Adrenal gland (tissue), 12 donors: ENCODE measurements around the gene FMO1. TPM values are rescaled to one million over a fixed set of nuclear protein-coding genes. Genes with fewer than 3 reads are reported as not detected.

Experiments
- DNase-seq, 7 donors: peaks; one replicate each; pipeline ENCODE4 v3.0.0-alpha.2; 2019 to 2020
- H3K27ac ChIP-seq, 5 donors: fragments of 200-600 bp; sonication (generic) in 4 of 5; 1 replicate in 3 of 5; 2 replicates in 2 of 5; pipeline versions ENCODE4 v1.5.1 to v1.8.0; 2016 to 2020; ENCODE audit warnings: mild to moderate bottlenecking in 1 of 5
- H3K27me3 ChIP-seq: fragments of 200-600 bp; 2 replicates; pipeline ENCODE4 v1.8.0; 2021
- H3K36me3 ChIP-seq, 2 donors: fragments of 200-600 bp; replicated peaks in 1 of 2; 1 replicate in 1 of 2; 2 replicates in 1 of 2; pipeline versions ENCODE4 v1.5.1 to v1.8.0; 2018 to 2022
- H3K4me1 ChIP-seq, 2 donors: fragments of 200-600 bp; replicated peaks in 1 of 2; 1 replicate in 1 of 2; 2 replicates in 1 of 2; pipeline versions ENCODE4 v1.5.1 to v1.8.0; 2018 to 2021
- H3K4me3 ChIP-seq, 4 donors: fragments of 200-600 bp; sonication (generic) in 3 of 4; one replicate each; pipeline ENCODE4 v1.5.1; 2016 to 2018
- H3K9me3 ChIP-seq, 3 donors: fragments of 200-600 bp; sonication (generic) in 1 of 3; replicated peaks in 1 of 3; 1 replicate in 2 of 3; 2 replicates in 1 of 3; pipeline versions ENCODE4 v1.5.1 to v1.8.0; 2016 to 2021
- POLR2A ChIP-seq, 2 donors: fragments of 450-650 bp; IDR thresholded peaks; one replicate each; pipeline ENCODE4 v1.6.1; 2017; ENCODE audit warnings: antibody characterized with exemption in 2 of 2, mild to moderate bottlenecking in 2 of 2, moderate library complexity in 1 of 2
- WGBS, 4 donors: extraction: QIAGEN DNeasy Blood & Tissue Kit in 2 of 4; methylation state at CpG; one replicate each; pipeline versions ENCODE4 v1.1.5 to v1.1.7; 2013 to 2017; 5-methylcytosine and 5-hydroxymethylcytosine counted together
- intact Hi-C, 2 donors: fragments of 100-400 bp; cut with DNase I; formaldehyde crosslinking; loops; one replicate each; pipeline versions ENCODE4 v1.14.1 to v1.15.0; 2022 to 2023
- polyA plus RNA-seq, 3 donors: library from polyadenylated mRNA; stranded (reverse); fragments of 200-250 nt in 2 of 3; fragments of 350-450 nt in 1 of 3; fragmentation: Illumina TruSeq in 1 of 3; extraction: RNeasy Lipid Tissue Mini Kit (QIAGEN cat#74804) in 1 of 3; gene quantifications; one replicate each; pipeline ENCODE4 v1.2.3, GENCODE V29; 2013 to 2014
- total RNA-seq, 9 donors: library from RNA; depleted of rRNA in 4 of 9; stranded (reverse); fragments of >200 nt in 4 of 9; fragments of 120-200 nt in 1 of 9; fragmentation: NEBNext Ultra II Directional in 1 of 9; extraction: Animal tissue kit (Norgen Biotek cat#: 25700) in 1 of 9; gene quantifications; one replicate each; pipeline versions ENCODE4 v1.1.0 to v1.2.4, GENCODE V29; 2013 to 2023
- TF ChIP-seq, protein P1 (sequence below), 6 experiments: fragments of 450-650 bp in 4 of 6; fragments of 200-600 bp in 2 of 6; sonication (generic) in 1 of 6; IDR thresholded peaks; 1 replicate in 5 of 6; 2 replicates in 1 of 6; pipeline versions ENCODE4 v1.5.1 to v1.8.0; 2016 to 2021; ENCODE audit warnings: antibody characterized with exemption in 6 of 6, mild to moderate bottlenecking in 2 of 6, moderate library complexity in 1 of 6
- donor health status: healthy with polysubstance abuse.
- donor health status: Bipolar disorder and iron deficiency.
- donor health status: DM: yes; HTN: yes; CAD: no.
- donor health status: DM: no; HTN: no; CAD: no.
- donor health status: DM: no; HTN: no; CAD: no.
- donor health status: DM: yes; HTN: yes; CAD: no.

FMO1 gene
- total and polyA plus RNA-seq, 12 donors: 1.0 to 13.5 (median 6.0) TPM

DNA sequence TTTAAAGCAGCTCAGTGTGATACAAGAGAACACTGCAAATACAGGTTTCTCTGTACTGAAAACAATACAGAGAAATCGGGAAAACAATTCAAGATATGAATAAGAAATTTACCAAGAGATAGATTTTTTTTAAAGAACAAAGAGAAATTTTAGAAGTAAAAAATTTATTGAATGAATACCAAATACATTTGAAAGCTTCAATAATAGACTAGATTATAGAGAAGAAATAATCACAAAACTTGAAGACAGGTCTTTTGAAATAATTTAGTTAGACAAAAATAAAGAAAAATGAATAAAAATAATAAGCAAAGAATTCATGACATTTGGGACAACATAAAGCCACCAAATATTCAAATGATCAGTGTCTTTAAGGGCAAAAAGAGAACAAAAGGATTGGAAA lies 52.1 kb downstream of the FMO1 start:
- intact Hi-C loops: no loop called here
- TF ChIP-seq, protein P1, sequence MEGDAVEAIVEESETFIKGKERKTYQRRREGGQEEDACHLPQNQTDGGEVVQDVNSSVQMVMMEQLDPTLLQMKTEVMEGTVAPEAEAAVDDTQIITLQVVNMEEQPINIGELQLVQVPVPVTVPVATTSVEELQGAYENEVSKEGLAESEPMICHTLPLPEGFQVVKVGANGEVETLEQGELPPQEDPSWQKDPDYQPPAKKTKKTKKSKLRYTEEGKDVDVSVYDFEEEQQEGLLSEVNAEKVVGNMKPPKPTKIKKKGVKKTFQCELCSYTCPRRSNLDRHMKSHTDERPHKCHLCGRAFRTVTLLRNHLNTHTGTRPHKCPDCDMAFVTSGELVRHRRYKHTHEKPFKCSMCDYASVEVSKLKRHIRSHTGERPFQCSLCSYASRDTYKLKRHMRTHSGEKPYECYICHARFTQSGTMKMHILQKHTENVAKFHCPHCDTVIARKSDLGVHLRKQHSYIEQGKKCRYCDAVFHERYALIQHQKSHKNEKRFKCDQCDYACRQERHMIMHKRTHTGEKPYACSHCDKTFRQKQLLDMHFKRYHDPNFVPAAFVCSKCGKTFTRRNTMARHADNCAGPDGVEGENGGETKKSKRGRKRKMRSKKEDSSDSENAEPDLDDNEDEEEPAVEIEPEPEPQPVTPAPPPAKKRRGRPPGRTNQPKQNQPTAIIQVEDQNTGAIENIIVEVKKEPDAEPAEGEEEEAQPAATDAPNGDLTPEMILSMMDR (IDR thresholded peaks at IDR 0.05): no peak
- no peak for TF ChIP-seq POLR2A (IDR thresholded peaks at IDR 0.05)
- Histone ChIP-seq H3K27me3 (no peaks in the 10 kb centered on the region), H3K4me3 (no peak overlapping the region), H3K27ac (no peak overlapping the region), H3K4me1 (no peaks in the 10 kb centered on the region), H3K36me3 (no peaks in the 10 kb centered on the region), H3K9me3 (peaks cover 0 to 10% (median 9%) of the 10 kb centered on the region in 3 donors)
- DNase-seq: no peak
- WGBS, 4 donors: 74 to 87% (median 79%) methylated on average over 1 of the region's 1 CpG

DNA sequence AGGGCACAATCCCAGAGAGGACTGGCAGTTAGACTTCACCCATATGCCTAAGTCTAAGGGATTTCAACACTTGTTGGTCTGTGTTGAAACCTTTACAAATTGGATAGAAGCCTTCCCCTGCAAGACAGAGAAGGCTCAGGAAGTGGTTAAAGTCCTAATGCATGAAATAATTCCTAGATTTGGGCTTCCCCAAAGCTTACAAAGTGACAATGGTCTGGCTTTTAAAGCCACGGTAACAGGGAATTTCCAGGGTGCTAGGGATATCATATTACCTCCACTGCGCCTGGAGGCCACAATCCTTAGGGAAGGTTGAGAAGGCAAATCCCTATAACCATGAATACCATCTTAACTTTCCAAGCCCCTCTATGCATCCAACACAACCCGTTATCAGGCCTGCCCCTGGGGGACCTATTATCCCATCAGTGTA lies 62.4 kb downstream of the FMO1 start:
- H3K4me3 ChIP-seq: no peak overlapping the region
- no peaks in the 10 kb centered on the region for H3K9me3 ChIP-seq
- no peak for DNase-seq
- H3K4me1 ChIP-seq: peaks cover 6 to 12% of the 10 kb centered on the region in 2 donors
- 56 to 81% (median 70%) methylated on average over 3 of the region's 3 CpGs for WGBS, 4 donors
- intact Hi-C loops: loop anchor here (5.0 to 10.0 kb wide), 2 partner anchors 63 to 346 kb away; partner anchors contain the start of gene FMO1 (in 2 of the 2)
- H3K36me3 ChIP-seq: no peaks in the 10 kb centered on the region
- H3K27ac ChIP-seq: no peak overlapping the region
- TF ChIP-seq, protein P1 (IDR thresholded peaks at IDR 0.05): no peak
- TF ChIP-seq POLR2A (IDR thresholded peaks at IDR 0.05): no peak
- no peaks in the 10 kb centered on the region for H3K27me3 ChIP-seq

DNA sequence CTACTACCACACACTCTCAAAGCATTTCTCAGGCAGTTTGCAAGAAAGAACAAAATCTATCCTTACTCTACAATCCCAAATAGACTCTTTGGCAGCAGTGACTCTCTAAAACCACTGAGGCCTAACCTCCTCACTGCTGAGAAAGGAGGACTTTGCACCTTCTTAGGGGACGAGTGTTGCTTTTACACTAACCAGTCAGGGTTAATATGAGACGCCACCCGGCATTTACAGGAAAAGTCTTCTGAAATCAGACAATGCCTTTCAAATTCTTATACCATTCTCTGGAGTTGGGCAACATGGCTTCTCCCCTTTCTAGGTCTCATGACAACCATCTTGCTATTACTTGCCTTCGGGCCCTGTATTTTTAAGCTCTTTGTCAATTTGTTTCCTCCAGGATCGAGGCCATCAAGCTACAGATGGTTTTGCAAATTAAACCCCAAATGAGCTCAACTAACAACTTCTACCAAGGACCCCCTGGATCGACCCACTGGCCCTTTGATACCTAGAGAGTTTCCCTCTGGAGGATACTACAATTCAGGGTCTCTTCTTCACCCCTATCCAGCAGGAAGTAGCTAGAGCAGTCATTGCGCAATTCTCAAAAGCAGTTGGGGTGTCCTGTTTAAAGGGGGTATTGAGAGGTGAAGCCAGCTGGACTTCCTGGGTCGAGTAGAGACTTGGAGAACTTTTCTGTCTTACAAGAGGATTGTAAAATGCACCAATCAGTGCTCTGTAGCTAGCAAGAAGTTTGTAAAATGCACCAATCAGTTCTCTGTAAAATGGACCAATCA lies 63.7 kb downstream of the FMO1 start:
- DNase-seq: no peak
- Histone ChIP-seq H3K27ac (no peak overlapping the region), H3K36me3 (no peaks in the 10 kb centered on the region), H3K4me3 (no peak overlapping the region), H3K9me3 (no peaks in the 10 kb centered on the region), H3K27me3 (no peaks in the 10 kb centered on the region), H3K4me1 (peaks cover 6 to 12% of the 10 kb centered on the region in 2 donors)
- intact Hi-C loops: loop anchor here (5.0 to 10.0 kb wide), 2 partner anchors 65 to 347 kb away; partner anchors contain the start of gene FMO1 (in 2 of the 2)
- WGBS, 4 donors: 79 to 87% (median 84%) methylated on average over 8 of the region's 8 CpGs
- TF ChIP-seq POLR2A (IDR thresholded peaks at IDR 0.05): no peak
- TF ChIP-seq, protein P1 (IDR thresholded peaks at IDR 0.05): no peak

DNA sequence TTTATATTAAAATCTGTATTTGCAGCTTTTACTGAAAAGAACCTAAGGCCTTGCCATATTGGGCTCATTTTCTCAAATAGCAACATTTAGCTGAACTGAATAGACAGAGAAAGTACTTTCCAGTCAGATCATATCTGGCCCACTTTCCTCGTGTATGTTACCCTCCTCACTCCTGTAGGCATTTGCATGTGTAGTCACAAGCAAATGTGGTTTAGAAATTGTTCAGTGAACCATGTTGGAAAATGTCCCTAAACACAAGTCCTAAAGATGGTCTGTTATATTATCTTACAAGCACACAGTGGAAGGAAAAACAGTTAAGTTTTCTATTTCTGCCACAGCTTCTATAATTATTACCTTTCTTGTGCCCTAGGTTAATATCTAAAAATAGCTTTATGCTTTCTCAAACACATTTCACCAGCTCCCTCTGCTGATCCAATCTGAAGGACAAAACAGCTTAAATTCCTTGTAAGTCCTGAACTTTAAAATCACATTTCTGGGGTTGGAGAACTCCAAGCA lies 65.1 kb downstream of the FMO1 start:
- H3K9me3 ChIP-seq: no peaks in the 10 kb centered on the region
- DNase-seq: no peak
- no peak for TF ChIP-seq POLR2A (IDR thresholded peaks at IDR 0.05)
- TF ChIP-seq, protein P1 (IDR thresholded peaks at IDR 0.05): no peak
- H3K4me3 ChIP-seq: no peak overlapping the region
- intact Hi-C loops: loop anchor here (5.0 to 10.0 kb wide), 2 partner anchors 66 to 349 kb away; partner anchors contain the start of gene FMO1 (in 2 of the 2)
- WGBS, 4 donors: 4 to 15% (median 7%) methylated on average over 1 of the region's 1 CpG
- H3K27me3 ChIP-seq: no peaks in the 10 kb centered on the region
- H3K36me3 ChIP-seq: no peaks in the 10 kb centered on the region
- peaks cover 6 to 12% of the 10 kb centered on the region in 2 donors for H3K4me1 ChIP-seq
- peak overlapping the region in 3 of 5 donors; percentile 49 to 61 (median 55) for H3K27ac ChIP-seq
